HG02571 (cell line): ENCODE measurements around the gene TMEM135.
A peak's percentile ranks its signal among the peaks of the same experiment; 100 is the strongest.

Experiments used
- ATAC-seq: cut with Tn5 transposase; IDR thresholded peaks from one replicate; pipeline ENCODE4 v1.9.1; 2021; ENCODE audit warnings: mild to moderate bottlenecking, moderate library complexity; ENCODE audit not compliant: unreplicated experiment

Gene TMEM135

DNA sequence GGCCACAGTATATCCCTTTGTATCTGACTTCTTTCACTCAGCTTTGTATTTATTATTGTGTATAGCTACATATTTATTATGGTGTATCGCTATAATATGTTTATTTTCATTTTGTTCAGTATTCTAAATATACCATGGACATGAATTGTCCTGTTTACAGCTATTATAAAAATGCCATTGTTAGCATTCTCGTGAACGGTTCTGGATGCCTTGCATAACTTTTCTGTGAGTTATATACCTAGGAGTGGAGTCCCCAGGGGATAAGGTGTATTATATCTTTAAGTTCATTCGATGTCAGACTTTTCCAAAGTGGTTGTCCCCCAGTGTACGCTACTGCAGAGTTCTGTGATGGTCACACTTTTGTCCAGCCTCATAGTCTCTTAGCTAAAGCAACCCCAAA is 301.7 kb downstream of the TMEM135 start:
- no peak for ATAC-seq

DNA sequence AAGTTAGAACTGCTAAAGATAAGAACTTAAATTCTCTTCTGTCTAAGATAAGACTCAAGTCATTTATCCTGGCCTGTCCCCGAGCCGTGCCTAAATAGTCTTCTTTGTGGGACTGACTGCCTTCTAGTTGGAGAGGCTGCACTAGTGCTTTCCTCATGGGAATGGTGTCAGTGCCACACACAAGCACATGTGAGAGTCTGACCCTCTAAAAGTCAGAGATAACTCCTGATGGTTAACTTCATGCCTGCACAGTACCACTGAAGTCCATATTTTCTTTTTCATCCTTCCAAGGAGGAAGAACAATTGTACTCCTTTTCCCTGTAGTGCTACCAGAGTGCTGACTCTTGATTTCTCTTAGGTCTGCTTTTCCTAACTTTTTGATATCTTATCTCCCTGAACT is 309.7 kb downstream of the TMEM135 start:
- no peak for ATAC-seq

DNA sequence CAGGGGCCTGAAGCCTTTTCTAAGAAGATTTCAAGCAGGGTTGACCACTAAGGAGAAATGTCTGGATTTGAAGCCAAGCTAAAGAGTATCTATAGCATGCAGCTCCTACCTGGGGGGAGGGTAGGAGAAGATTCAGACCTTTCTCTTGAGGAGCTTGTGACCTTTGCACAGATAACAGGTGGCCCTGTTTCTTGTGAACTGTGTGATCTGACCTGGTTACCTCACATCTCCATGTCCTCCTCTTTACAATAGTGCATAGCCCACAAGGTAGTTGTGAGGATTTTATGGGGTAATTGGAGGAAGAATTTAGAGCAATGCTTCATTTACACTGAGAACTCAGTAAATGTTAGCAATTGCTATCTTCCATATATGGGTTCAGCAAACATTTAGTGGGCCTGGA is 310.1 kb downstream of the TMEM135 start:
- ATAC-seq, result no peak

DNA sequence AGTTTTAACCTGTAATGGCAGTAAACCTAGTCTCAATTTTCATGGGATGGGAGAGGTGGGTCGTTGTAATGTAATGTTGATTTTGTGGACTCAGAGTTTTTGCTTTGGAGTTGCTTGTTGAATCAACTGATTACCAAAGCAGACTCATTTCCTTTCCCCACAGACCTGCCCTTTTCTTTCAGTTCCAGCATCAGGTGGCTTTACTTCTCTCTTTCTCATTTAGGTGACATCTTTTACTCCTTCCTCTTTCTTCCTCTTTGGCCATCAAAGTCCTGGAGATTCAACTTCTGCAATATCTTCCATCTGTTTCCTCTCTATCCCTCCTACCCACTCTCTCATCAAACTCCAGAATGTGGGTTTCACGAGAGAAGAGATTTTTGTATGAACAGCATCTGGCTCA is 313.9 kb downstream of the TMEM135 start:
- ATAC-seq, result no peak

DNA sequence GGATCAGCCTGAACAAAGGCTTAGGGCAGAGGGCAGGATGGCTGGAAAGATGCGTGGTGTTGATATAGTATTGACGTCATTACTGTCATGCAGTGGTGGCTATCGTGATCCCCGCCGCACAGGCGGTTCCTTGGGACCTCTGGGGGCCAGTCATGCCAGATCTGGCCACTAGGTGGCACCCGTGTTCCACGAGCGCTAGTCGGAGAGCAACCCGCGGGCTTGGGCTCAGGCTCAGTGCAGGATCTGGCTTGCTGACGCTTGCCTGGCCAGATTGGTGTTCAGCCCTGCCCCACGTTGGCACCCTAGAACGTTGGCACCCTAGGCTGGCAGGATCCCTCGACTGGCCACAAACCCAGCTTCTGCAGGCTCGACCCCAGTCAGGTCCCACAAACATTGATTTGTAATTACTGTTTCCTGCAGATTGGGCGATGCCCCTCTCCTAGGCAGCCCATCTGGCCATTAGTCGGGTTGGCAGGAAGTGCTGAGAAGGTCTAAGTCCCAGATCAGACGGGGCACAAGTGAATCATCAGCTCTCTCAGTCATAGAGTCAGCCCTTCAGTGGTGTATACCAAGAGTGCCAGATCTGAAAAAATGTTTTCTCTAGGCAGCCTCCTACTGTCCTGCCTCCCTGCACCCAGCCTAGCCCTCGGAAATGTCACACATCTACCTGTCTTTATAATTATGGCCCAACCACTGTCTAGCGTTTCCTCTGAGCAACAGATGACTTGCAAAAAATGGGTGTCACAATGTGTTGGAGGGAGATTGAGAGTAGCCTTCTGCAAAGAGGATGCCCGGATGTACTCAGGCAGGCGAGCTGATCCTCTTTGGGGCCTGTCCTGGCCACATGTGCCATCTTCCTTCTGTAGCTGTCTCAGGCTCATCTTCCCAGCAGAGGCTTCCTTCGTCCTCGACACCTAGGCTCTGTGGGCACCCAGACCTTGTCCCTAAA is 315.3 kb downstream of the TMEM135 start:
- ATAC-seq, result peak; percentile 95

GRCh38 chr11:87353771-87354345 is 316.1 kb downstream of the TMEM135 start:
- ATAC-seq, result no peak

DNA sequence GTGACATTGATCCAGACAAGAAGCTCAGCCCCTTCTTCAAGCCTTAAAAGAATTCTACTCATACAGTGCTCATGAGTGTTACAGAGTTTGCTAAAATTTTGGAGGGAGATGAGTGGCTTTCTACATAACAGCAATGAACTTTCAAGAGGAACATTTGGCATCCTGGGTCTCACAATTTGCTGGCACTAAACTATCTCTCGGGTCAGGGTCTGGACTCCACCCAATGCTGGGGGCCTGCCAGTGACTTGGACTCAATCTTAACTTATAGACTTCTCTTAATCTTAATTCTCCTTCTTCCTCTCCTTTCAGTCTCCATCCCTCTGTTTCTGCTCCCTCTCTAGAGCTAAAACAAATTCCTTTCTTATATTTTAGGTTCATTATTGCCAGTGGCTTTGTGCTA is 317.9 kb downstream of the TMEM135 start:
- ATAC-seq, result no peak

- ATAC-seq, result no peak
Measured at GRCh38 chr11:87356428-87356827, 318.7 kb downstream of the TMEM135 start.

GRCh38 chr11:87358461-87358860 is 320.7 kb downstream of the TMEM135 start:
- no peak for ATAC-seq

DNA sequence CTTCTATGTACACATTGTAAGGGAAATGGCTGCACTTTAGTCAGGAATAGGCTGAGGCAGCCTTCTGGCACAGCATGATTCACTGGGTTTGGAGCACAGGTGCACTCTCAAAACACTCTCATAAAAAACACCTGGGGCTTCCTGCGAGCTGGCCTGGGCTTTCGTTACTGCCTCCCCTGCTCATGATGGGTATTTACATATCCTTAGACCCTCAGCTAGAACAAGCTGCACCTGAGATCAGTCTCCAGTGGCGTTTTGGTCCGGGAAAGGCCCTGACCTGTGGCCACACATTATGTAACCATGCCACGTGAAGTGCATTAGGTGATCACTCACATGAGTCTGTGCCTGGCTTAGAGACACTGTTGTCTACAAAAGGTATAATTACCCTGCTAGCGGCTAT is 321.7 kb downstream of the TMEM135 start:
- ATAC-seq, result peak; percentile 40

DNA sequence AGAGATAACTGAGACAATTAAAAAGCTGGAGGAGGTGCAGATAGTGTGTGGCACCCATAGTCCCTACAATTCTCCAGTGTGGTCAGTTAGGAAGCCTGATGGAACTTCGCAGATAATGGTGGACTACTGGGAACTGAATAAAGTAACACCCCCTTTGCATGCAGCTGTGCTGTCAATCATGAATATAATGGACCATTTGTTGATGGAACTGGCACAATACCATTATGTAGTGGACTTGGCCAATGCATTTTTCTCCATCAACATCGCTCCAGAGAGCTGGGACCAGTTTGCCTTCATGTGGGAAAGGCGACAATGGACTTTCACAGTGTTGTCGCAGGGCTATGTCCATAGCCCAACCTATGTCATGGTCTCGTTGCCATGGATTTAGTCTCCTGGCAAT is 324.2 kb downstream of the TMEM135 start:
- no peak for ATAC-seq

- ATAC-seq, result no peak
Measured at GRCh38 chr11:87366346-87366745, 328.6 kb downstream of the TMEM135 start.

GRCh38 chr11:87366763-87367405 is 329.1 kb downstream of the TMEM135 start:
- no peak for ATAC-seq

DNA sequence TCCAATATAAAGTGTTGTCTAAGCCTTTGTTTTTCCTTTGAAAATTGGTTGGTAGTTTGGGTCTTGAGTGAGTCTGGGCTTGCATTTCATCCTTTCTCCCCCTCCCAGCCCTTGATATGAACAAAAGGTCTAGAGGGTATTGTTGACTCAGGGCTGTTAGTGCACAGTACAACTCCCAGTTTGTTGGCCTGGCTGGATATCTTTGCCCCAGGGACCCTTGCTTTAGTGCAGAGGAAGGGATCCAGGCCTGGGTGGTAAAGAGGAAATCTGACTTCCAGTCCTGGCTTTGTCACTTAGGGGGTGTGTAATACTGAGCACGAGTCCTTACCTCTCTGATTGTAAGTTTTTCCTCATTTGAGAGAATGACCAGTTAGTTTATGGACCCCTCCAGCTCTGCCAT is 330.4 kb downstream of the TMEM135 start:
- no peak for ATAC-seq

DNA sequence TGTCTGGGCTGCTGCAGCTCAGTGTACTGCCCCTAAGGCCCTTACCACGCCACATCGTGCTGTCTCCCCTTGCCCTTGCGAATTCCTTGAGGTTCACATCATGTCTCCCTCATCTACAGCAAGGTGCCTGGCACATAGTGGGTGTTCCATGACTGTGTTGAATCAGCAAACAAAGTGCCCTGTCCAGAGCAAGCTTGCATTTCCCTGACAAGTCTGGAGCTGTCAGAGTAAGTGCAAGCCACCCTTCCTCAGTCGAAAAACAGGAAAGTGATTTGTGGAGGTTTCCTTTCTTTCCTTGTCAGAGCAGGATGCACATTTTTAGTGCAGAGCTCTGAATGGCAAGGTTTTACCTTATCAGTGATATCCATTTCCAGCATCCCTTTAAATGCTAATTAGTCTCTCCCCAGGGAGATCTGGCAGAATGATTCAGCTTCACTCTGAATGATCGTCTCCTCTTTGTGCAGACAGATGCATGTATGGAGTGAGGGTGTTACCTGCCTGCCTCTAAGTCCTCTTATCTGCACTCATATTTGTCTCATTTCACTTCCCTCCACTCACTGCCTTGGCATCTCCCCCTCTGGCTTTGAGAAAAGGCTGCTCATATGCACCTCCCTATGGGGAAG is 331.2 kb downstream of the TMEM135 start:
- no peak for ATAC-seq

DNA sequence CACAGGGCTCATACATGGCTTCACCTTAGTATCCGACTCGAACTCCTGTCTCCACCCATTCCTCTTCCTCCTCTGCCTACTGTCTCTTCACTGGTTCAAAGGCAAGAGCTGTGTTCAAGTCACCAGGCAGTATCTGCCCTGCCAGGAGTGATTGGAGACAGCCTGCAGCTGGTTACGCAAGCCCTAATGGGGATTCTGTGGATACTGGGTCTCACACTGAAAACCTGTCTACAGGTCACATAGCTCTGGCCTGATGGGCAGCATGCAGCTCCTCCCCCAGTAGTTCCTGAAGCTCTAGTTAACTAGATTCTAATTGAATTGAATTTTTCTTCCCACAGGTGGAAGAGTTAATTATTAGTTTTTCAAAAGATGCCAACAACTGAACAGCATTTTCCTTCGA is 332.2 kb downstream of the TMEM135 start:
- ATAC-seq, result no peak

GRCh38 chr11:87372065-87372464 is 334.3 kb downstream of the TMEM135 start:
- no peak for ATAC-seq
